Panc1 (cell line): Measurements from ENCODE around the gene ZACN.

Experiments
- CTCF ChIP-seq: fragments of 450-650 bp; IDR thresholded peaks from 2 replicates; pipeline ENCODE4 v1.5.1; 2017; ENCODE audit warnings: mild to moderate bottlenecking
- POLR2AphosphoS5 ChIP-seq: IDR thresholded peaks from 2 replicates; pipeline ENCODE4 v1.6.1; 2012; ENCODE audit warnings: mild to moderate bottlenecking, low read depth, low read length, moderate library complexity
- REST ChIP-seq, 2 experiments: IDR thresholded peaks; 2 replicates each; pipeline ENCODE4 v1.6.1; 2011 to 2012; ENCODE audit warnings: low read depth in 2 of 2, control low read depth in 1 of 2, low read length in 1 of 2, mild to moderate bottlenecking in 1 of 2, moderate library complexity in 1 of 2; ENCODE audit not compliant: insufficient read depth in 1 of 2
- SIN3A ChIP-seq: IDR thresholded peaks from 2 replicates; pipeline ENCODE4 v1.6.1; 2012; ENCODE audit warnings: low read depth, mild to moderate bottlenecking, low read length, moderate library complexity, borderline replicate concordance; ENCODE audit not compliant: insufficient read depth
- TCF7L2 ChIP-seq: IDR thresholded peaks from 2 replicates; pipeline ENCODE4 v1.6.1; 2011; ENCODE audit warnings: mild to moderate bottlenecking, low read depth, low read length, inconsistent platforms

GRCh38 chr17:76123191-76123499, 44.2 kb downstream of the ZACN start:
- TF ChIP-seq CTCF (no peak), REST (IDR thresholded peaks at IDR 0.05; ENCODE audit: insufficient read depth in 1 of 2, low read depth in 2 of 2, low read length in 1 of 2) (no peak), POLR2AphosphoS5 (no peak), TCF7L2 (no peak), SIN3A (no peak)
